Endothelial cell of umbilical vein (primary cell): ENCODE measurements around the gene TSPAN13.

ENCODE experiments used
- CTCF ChIP-seq, 2 donors: IDR thresholded peaks; 1 replicate in 1 of 2; 2 replicates in 1 of 2; pipeline ENCODE4 v1.5.1; 2011; ENCODE audit warnings: low read length in 2 of 2, mild to moderate bottlenecking in 2 of 2, moderate library complexity in 2 of 2, control low read depth in 1 of 2, inconsistent platforms in 1 of 2, low read depth in 1 of 2; ENCODE audit not compliant: insufficient read depth in 1 of 2; ENCODE audit errors: extremely low read depth in 1 of 2
- EZH2 ChIP-seq: IDR thresholded peaks from 2 replicates; pipeline ENCODE4 v1.6.1; 2012; ENCODE audit warnings: borderline replicate concordance, low read depth, mild to moderate bottlenecking, moderate library complexity, low read length, inconsistent platforms; ENCODE audit not compliant: severe bottlenecking
- GATA2 ChIP-seq: IDR thresholded peaks from 2 replicates; pipeline ENCODE4 v1.7.0; 2011; ENCODE audit warnings: low read depth, mild to moderate bottlenecking, moderate library complexity, mixed read lengths, low read length; ENCODE audit not compliant: insufficient read length, insufficient read depth
- MYC ChIP-seq: IDR thresholded peaks from one replicate; pipeline ENCODE4 v1.6.1; 2011; ENCODE audit warnings: mild to moderate bottlenecking, low read depth, low read length
- POLR2A ChIP-seq: IDR thresholded peaks from 2 replicates; pipeline ENCODE4 v1.6.1; 2012; ENCODE audit warnings: low read depth, mild to moderate bottlenecking, control low read depth, low read length
- POLR2AphosphoS5 ChIP-seq: IDR thresholded peaks from 2 replicates; pipeline ENCODE4 v1.6.1; 2012; ENCODE audit warnings: low read depth, mild to moderate bottlenecking, control low read depth, low read length, moderate library complexity; ENCODE audit not compliant: insufficient read depth
- TF ChIP-seq, protein P1 (sequence below): IDR thresholded peaks from 2 replicates; pipeline ENCODE4 v1.6.1; 2011; ENCODE audit not compliant: insufficient read depth, insufficient read length

DNA sequence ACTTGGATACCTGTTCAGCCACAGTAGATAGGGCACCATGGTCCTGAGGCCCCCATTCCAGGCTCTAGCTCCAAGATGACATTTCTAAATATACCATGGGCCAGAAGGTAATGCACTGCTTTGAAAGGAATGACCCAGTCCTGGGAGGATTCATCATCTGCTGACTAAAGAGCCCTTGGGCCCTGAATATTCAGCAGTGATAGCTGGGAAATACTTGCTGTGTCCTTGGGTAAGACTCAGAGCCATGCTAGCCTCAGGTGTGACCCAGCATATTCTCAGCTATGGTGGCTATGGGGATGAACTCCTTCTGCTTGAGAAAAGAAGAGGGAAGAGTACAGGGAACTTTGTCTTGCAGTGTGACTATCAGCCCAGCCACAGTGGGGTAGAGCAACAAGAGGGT, 72.5 kb downstream of the TSPAN13 start:
- TF ChIP-seq CTCF (IDR thresholded peaks at IDR 0.05; ENCODE audit: extremely low read depth in 1 of 2, insufficient read depth in 1 of 2, low read depth in 1 of 2, low read length in 2 of 2) (no peak), POLR2AphosphoS5 (no peak), POLR2A (no peak), GATA2 (no peak), EZH2 (no peak), MYC (no peak)
- TF ChIP-seq, protein P1, sequence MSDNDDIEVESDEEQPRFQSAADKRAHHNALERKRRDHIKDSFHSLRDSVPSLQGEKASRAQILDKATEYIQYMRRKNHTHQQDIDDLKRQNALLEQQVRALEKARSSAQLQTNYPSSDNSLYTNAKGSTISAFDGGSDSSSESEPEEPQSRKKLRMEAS = no peak
